ENCODE data around the gene PCGF3. TPM values are rescaled to one million over a fixed set of nuclear protein-coding genes. Genes with fewer than 3 reads are reported as not detected.
"Not testable (repeated sequence)": the region's sequence is repeated elsewhere in the genome, so short reads cannot be mapped to it uniquely, and the experiment has no call there.

PCGF3 gene
- total RNA-seq, 2 experiments from 2014 or later = 51.5 to 52.1 TPM

DNA sequence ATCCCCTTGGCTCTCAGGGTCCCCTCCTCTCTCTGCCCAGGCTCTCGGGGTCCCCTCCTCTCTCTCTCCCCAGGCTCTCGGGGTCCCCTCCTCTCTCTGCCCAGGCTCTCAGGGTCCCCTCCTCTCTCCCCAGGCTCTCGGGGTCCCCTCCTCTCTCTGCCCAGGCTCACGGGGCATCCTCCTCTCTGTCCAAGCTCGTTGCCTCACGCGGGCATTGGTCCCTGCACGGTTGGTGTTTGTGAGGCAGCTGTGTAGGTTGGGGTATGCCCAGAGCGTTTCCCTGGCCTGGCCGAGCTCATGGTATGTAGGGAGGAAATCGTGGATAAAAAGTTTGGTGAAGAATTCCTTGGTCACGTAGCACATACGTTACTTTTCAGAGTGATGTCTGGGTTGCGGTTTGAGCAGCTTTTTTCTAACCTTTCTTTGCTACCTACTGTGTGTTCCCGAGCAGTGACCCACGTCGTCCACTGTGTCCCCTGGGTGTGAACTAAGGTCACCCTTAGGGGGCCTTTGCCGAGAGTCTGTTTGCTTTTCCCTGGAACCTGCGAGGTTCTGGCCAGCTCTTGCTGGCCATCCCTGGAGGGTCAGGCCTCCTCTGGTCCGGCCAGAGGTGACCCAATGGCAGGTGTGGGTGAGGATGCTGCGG is 36.6 kb downstream of the PCGF3 start:
- ChIA-PET CTCF (interaction anchor here (0.6 to 2.3 kb wide), 20 partner anchors 9 to 526 kb away, joined by 3 to 18 read pairs (median 5); partner anchors contain the start of genes FGFRL1 and IDUA), POLR2A (interaction anchor here (1.8 kb wide), 1 partner anchor 39 kb away, joined by 6 read pairs; no protein-coding TSS in a partner anchor)
- H3K27ac Mint-ChIP-seq = no peak overlapping the region
- no peaks in the 10 kb centered on the region for H3K27me3 Mint-ChIP-seq
- no peak for DNase-seq
- H3K4me3 Mint-ChIP-seq = no peak overlapping the region
- H3K9me3 Mint-ChIP-seq = no peaks in the 10 kb centered on the region
- H3K36me3 Mint-ChIP-seq (ENCODE audit: low read depth) = peaks cover 23% of the 10 kb centered on the region
- H3K4me1 Mint-ChIP-seq = peaks cover 2% of the 10 kb centered on the region

DNA sequence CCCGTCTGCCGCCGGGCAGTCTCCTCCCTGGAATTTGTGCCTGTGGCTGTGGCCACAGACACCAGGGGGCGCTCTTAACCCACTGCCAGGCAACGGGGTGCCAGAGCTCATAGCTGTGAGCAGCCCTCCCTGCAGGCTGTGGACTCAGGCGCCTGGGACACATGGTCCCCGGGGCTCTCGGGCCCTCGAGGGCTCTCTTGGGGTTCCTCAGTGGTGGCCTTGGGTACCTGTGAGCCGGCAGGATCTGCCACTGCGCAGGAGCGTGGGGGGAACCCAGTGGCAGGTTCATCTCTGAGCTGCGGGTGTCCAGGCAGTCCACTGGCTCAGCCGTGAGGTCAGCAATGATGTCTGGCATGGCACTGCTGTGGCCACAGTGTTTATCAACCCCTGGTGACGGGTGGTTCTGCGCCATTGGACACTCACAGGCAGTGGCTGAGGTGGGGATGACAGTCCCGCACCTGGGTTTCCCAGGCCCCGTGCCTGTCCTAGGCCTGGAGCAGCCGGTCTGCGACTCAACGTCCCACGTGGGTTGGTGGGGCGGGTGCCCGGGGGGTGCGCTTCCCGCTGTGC is 37.2 kb downstream of the PCGF3 start:
- H3K27me3 Mint-ChIP-seq = no peaks in the 10 kb centered on the region
- CTCF ChIA-PET = interaction anchor here (0.5 to 2.3 kb wide), 22 partner anchors 8 to 526 kb away, joined by 3 to 18 read pairs (median 4); partner anchors contain the start of genes FGFRL1 and IDUA
- peak; percentile 78 for DNase-seq
- peaks cover 1% of the 10 kb centered on the region for H3K9me3 Mint-ChIP-seq
- no peak overlapping the region for H3K27ac Mint-ChIP-seq
- peaks cover 23% of the 10 kb centered on the region for H3K36me3 Mint-ChIP-seq (ENCODE audit: low read depth)
- peaks cover 3% of the 10 kb centered on the region for H3K4me1 Mint-ChIP-seq
- H3K4me3 Mint-ChIP-seq = no peak overlapping the region
- POLR2A ChIA-PET = interaction anchor here (1.8 kb wide), 1 partner anchor 39 kb away, joined by 6 read pairs; no protein-coding TSS in a partner anchor

DNA sequence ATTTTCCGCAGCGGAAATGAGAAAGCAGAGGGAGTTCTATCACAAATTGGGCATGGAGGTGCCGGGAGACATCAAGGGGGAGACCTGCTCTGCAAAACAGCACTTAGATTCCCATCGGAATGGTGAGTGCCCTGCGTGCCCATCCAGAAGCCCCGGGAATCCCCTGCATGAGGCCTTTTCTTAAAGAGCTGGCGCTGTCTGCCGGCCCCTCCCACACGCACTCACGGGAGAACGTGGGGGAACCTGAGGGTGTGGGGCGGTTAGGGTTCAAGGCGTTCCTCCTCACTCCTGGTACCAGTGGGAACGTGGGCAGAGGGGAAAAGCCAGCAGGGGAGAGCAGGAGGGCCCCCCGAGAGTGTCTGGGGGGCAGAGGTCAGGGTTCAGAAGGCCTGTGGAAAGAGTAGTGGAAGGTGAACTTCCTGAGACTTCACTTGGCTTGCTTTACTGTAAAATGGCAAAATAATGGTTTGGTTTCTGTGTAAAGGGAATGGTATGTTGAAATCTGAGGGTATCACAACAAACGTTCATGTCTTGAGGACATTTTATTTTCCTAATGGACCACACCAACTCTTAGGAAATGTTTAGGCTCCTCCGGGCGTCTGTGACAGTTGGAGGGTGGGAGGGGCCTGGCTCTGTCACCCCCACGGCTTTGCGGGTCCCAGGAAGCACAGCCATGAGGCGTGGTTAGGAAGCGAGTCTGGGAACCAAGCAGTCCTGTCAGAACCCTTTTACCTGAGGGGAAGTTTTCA is 38.0 kb downstream of the PCGF3 start:
- Mint-ChIP-seq H3K4me3 (no peak overlapping the region), H3K36me3 (ENCODE audit: low read depth) (peaks cover 27% of the 10 kb centered on the region), H3K4me1 (peaks cover 4% of the 10 kb centered on the region), H3K9me3 (peaks cover 2% of the 10 kb centered on the region), H3K27ac (no peak overlapping the region), H3K27me3 (no peaks in the 10 kb centered on the region)
- ChIA-PET POLR2A (no interaction called here), CTCF (interaction anchor here (1.2 to 2.3 kb wide), 5 partner anchors 10 to 499 kb away, joined by 5 to 18 read pairs (median 8); partner anchors contain the start of gene IDUA)
- DNase-seq = no peak

GRCh38 chr4:744212-744841 is 38.7 kb downstream of the PCGF3 start:
- peaks cover 2% of the 10 kb centered on the region for H3K9me3 Mint-ChIP-seq
- peaks cover 4% of the 10 kb centered on the region for H3K4me1 Mint-ChIP-seq
- H3K27me3 Mint-ChIP-seq = no peaks in the 10 kb centered on the region
- POLR2A ChIA-PET = no interaction called here
- H3K27ac Mint-ChIP-seq = no peak overlapping the region
- no peak overlapping the region for H3K4me3 Mint-ChIP-seq
- CTCF ChIA-PET = no interaction called here
- DNase-seq = no peak
- H3K36me3 Mint-ChIP-seq (ENCODE audit: low read depth) = peaks cover 30% of the 10 kb centered on the region

GRCh38 chr4:747546-748170 is 42.0 kb downstream of the PCGF3 start:
- Mint-ChIP-seq H3K9me3 (peaks cover 2% of the 10 kb centered on the region), H3K27ac (no peak overlapping the region), H3K36me3 (ENCODE audit: low read depth) (peaks cover 44% of the 10 kb centered on the region)

GRCh38 chr4:748461-748860 is 42.8 kb downstream of the PCGF3 start:
- Mint-ChIP-seq H3K27me3 (no peaks in the 10 kb centered on the region), H3K27ac (no peak overlapping the region), H3K4me3 (no peak overlapping the region), H3K4me1 (peaks cover 6% of the 10 kb centered on the region), H3K9me3 (peaks cover 2% of the 10 kb centered on the region), H3K36me3 (ENCODE audit: low read depth) (peaks cover 44% of the 10 kb centered on the region)
- ChIA-PET CTCF (no interaction called here), POLR2A (no interaction called here)
- no peak for DNase-seq

More at GRCh38 chr4:747546-748170, 42.0 kb downstream of the PCGF3 start:
- no peak overlapping the region for H3K4me3 Mint-ChIP-seq
- ChIA-PET POLR2A (no interaction called here), CTCF (no interaction called here)
- H3K4me1 Mint-ChIP-seq = peaks cover 6% of the 10 kb centered on the region
- no peaks in the 10 kb centered on the region for H3K27me3 Mint-ChIP-seq
- no peak for DNase-seq

- POLR2A ChIA-PET = no interaction called here
- Mint-ChIP-seq H3K27ac (no peak overlapping the region), H3K36me3 (ENCODE audit: low read depth) (peaks cover 40% of the 10 kb centered on the region), H3K9me3 (peaks cover 2% of the 10 kb centered on the region), H3K4me3 (no peak overlapping the region), H3K4me1 (peaks cover 4% of the 10 kb centered on the region), H3K27me3 (no peaks in the 10 kb centered on the region)
- DNase-seq = no peak
- CTCF ChIA-PET = interaction anchor here (0.6 to 1.5 kb wide), 2 partner anchors 7 to 182 kb away, joined by 3 to 5 read pairs; partner anchors contain the start of genes GAK and TMEM175
Observed at GRCh38 chr4:749698-750666, 44.4 kb downstream of the PCGF3 start.

DNA sequence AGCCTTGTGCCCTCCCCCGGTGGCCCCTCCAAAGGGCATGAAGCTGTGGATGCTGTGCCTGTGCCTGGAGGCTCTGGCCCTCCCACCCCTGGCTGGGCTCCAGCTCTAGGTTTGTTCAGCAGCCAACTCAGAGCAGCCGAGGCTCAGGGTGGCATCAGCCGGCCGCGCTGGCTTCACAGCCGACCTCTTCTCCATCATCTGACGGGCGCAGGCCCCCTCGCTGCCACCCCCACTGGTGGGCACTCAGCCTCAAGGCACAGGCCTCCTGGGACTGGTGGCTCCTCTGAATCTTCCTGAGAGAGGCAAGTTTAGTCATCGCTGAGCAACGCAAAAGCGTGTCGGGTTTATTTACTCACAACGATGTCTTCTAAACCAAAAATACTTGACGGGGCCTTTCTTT is 46.0 kb downstream of the PCGF3 start:
- DNase-seq = no peak
- Mint-ChIP-seq H3K27ac (no peak overlapping the region), H3K4me3 (no peak overlapping the region), H3K36me3 (ENCODE audit: low read depth) (peaks cover 45% of the 10 kb centered on the region), H3K9me3 (peaks cover 2% of the 10 kb centered on the region), H3K27me3 (no peaks in the 10 kb centered on the region), H3K4me1 (peaks cover 4% of the 10 kb centered on the region)
- CTCF ChIA-PET = interaction anchor here (1.5 kb wide), 1 partner anchor 9 kb away, joined by 5 read pairs; no protein-coding TSS in a partner anchor
- POLR2A ChIA-PET = no interaction called here

- ChIA-PET CTCF (interaction anchor here (1.6 kb wide), 1 partner anchor 10 kb away, joined by 8 read pairs; no protein-coding TSS in a partner anchor), POLR2A (no interaction called here)
- no peak overlapping the region for H3K27ac Mint-ChIP-seq
- H3K4me3 Mint-ChIP-seq = no peak overlapping the region
- peaks cover 45% of the 10 kb centered on the region for H3K36me3 Mint-ChIP-seq (ENCODE audit: low read depth)
- H3K9me3 Mint-ChIP-seq = peaks cover 2% of the 10 kb centered on the region
- no peaks in the 10 kb centered on the region for H3K27me3 Mint-ChIP-seq
- peaks cover 4% of the 10 kb centered on the region for H3K4me1 Mint-ChIP-seq
- DNase-seq = no peak
Observed at GRCh38 chr4:752196-752861, 46.7 kb downstream of the PCGF3 start.

DNA sequence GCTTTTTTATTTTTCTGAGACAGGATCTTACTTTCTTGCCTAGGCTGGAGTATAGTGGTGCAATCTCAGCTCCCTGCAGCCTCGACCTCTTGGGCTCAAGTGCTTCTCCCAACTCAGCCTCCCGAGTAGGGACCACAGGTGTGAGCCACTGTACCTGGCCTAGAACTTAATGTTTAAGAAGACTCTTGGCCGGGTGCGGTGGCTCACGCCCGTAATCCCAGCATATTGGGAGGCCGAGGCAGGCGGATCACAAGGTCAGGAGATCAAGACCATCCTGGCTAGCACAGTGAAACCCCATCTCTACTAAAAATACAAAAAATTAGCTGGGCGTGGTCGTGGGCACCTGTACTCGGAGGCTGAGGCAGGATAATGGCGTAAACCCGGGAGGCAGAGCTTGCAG is 47.6 kb downstream of the PCGF3 start:
- DNase-seq, H3K4me1 Mint-ChIP-seq, POLR2A ChIA-PET, H3K9me3 Mint-ChIP-seq, H3K27ac Mint-ChIP-seq, H3K27me3 Mint-ChIP-seq, H3K4me3 Mint-ChIP-seq: not testable (repeated sequence)
- peaks cover 43% of the 10 kb centered on the region for H3K36me3 Mint-ChIP-seq (ENCODE audit: low read depth)
- CTCF ChIA-PET = interaction anchor here (1.6 kb wide), 1 partner anchor 11 kb away, joined by 8 read pairs; no protein-coding TSS in a partner anchor
